H1 (cell line): ENCODE data around the gene DNMT1. TPM values are rescaled to one million over a fixed set of nuclear protein-coding genes. Genes with fewer than 3 reads are reported as not detected.

ENCODE experiments used
- CTCF ChIA-PET: fragments of 300-600 bp; sonication (Branson Sonifier 250); formaldehyde crosslinking; loops from one replicate; lab custom pipeline; 2021; ENCODE audit not compliant: partially characterized antibody; lab: Charles Lee
- POLR2A ChIA-PET: fragments of 300-600 bp; sonication (Branson Sonifier 250); formaldehyde crosslinking; loops from one replicate; lab custom pipeline; 2021; ENCODE audit warnings: inconsistent platforms; ENCODE audit not compliant: partially characterized antibody; lab: Charles Lee
- DNase-seq, 2 experiments: peaks; one replicate each; pipeline versions ENCODE4 v3.0.0 to v3.0.0-alpha.2; 2010 to 2022; ENCODE audit warnings: low spot score in 2 of 2, low read depth in 1 of 2, mixed read lengths in 1 of 2
- FAIRE-seq: peaks from 2 replicates; lab custom pipeline; 2011; peaks lifted over from hg19 to GRCh38; lab: Jason Lieb, UNC
- H2AFZ ChIP-seq: 2 replicates; pipeline ENCODE4 v1.8.1; 2012; ENCODE audit warnings: low read length, inconsistent platforms
- H2AK5ac ChIP-seq: 2 replicates; pipeline ENCODE4 v1.6.1; 2013; ENCODE audit warnings: low read depth, low read length
- H2BK120ac ChIP-seq: replicated peaks from 2 replicates; pipeline ENCODE3; 2013; ENCODE audit warnings: low read depth, low read length, inconsistent platforms
- H2BK12ac ChIP-seq: 2 replicates; pipeline ENCODE4 v1.6.1; 2013; ENCODE audit warnings: low read depth, low read length
- H2BK15ac ChIP-seq: 2 replicates; pipeline ENCODE4 v1.6.1; 2013; ENCODE audit warnings: low read length
- H2BK20ac ChIP-seq: 2 replicates; pipeline ENCODE4 v1.6.1; 2013; ENCODE audit warnings: low read length
- H2BK5ac ChIP-seq: 2 replicates; pipeline ENCODE4 v1.6.1; 2013; ENCODE audit warnings: low read depth, low read length
- H3K14ac ChIP-seq: 2 replicates; pipeline ENCODE4 v1.6.1; 2013; ENCODE audit warnings: inconsistent platforms; ENCODE audit not compliant: insufficient read length
- H3K18ac ChIP-seq: 2 replicates; pipeline ENCODE4 v1.6.1; 2013; ENCODE audit warnings: low read length; ENCODE audit errors: extremely low read depth
- H3K23ac ChIP-seq: 2 replicates; pipeline ENCODE4 v1.6.1; 2013; ENCODE audit warnings: inconsistent platforms; ENCODE audit not compliant: insufficient read length
- H3K23me2 ChIP-seq: 2 replicates; pipeline ENCODE4 v1.6.1; 2013; ENCODE audit warnings: low read depth, low read length
- H3K27ac ChIP-seq: 2 replicates; pipeline ENCODE4 v1.6.1; 2011; ENCODE audit warnings: low read depth, low read length, inconsistent platforms
- H3K27me3 ChIP-seq, 4 experiments: replicated peaks in 1 of 4; 1 replicate in 1 of 4; 2 replicates in 3 of 4; pipeline versions ENCODE4 v1.6.1 to v1.8.1; 2011 to 2013; ENCODE audit warnings: low read length in 3 of 4, mild to moderate bottlenecking in 3 of 4, inconsistent platforms in 2 of 4, mixed read lengths in 2 of 4, moderate library complexity in 1 of 4; ENCODE audit not compliant: control insufficient read depth in 3 of 4, insufficient read depth in 3 of 4; ENCODE audit errors: extremely low read depth in 1 of 4
- H3K36me3 ChIP-seq, 4 experiments: 2 replicates each; pipeline versions ENCODE4 v1.6.1 to v1.8.1; 2011 to 2013; ENCODE audit warnings: mild to moderate bottlenecking in 4 of 4, low read length in 3 of 4, moderate library complexity in 2 of 4, control low read depth in 1 of 4, inconsistent platforms in 1 of 4; ENCODE audit not compliant: insufficient read depth in 4 of 4, control insufficient read depth in 2 of 4
- H3K4ac ChIP-seq: replicated peaks from 2 replicates; pipeline ENCODE3; 2013; ENCODE audit warnings: low read length, low read depth, mixed read lengths, inconsistent platforms; ENCODE audit not compliant: insufficient read length
- H3K4me1 ChIP-seq, 4 experiments: replicated peaks in 1 of 4; 1 replicate in 1 of 4; 2 replicates in 3 of 4; pipeline versions ENCODE4 v1.6.1 to v1.8.1; 2011 to 2013; ENCODE audit warnings: low read length in 3 of 4, inconsistent platforms in 2 of 4, mixed read lengths in 1 of 4; ENCODE audit not compliant: insufficient read depth in 4 of 4, control insufficient read depth in 3 of 4
- H3K4me2 ChIP-seq, 2 experiments: 2 replicates each; pipeline versions ENCODE4 v1.6.1 to v1.8.1; 2011 to 2013; ENCODE audit warnings: low read depth in 2 of 2, low read length in 2 of 2, control low read depth in 1 of 2, inconsistent platforms in 1 of 2, mild to moderate bottlenecking in 1 of 2; ENCODE audit not compliant: insufficient read depth in 1 of 2
- H3K4me3 ChIP-seq, 4 experiments: fragments of 200-600, 300-600 bp in 1 of 4; sonication (generic), shearing (Covaris generic), sonication (Bioruptor Twin) in 1 of 4; 2 replicates each; pipeline versions ENCODE4 v1.5.1 to v1.8.1; 2011 to 2016; ENCODE audit warnings: low read length in 4 of 4, low read depth in 3 of 4, control low read depth in 2 of 4, inconsistent platforms in 2 of 4, mild to moderate bottlenecking in 2 of 4, mixed read lengths in 1 of 4, moderate library complexity in 1 of 4; ENCODE audit not compliant: insufficient read depth in 2 of 4; ENCODE audit errors: extremely low read depth in 1 of 4
- H3K56ac ChIP-seq: replicated peaks from 2 replicates; pipeline ENCODE3; 2013; ENCODE audit warnings: low read depth, mild to moderate bottlenecking, mixed read lengths, low read length, inconsistent platforms; ENCODE audit not compliant: insufficient read length
- H3K79me1 ChIP-seq: 2 replicates; pipeline ENCODE4 v1.6.1; 2013; ENCODE audit warnings: low read depth, low read length, control low read depth
- H3K79me2 ChIP-seq, 2 experiments: 2 replicates each; pipeline versions ENCODE4 v1.6.1 to v1.8.1; 2012 to 2013; ENCODE audit warnings: low read length in 2 of 2, mild to moderate bottlenecking in 2 of 2, inconsistent platforms in 1 of 2; ENCODE audit not compliant: insufficient read depth in 2 of 2, control insufficient read depth in 1 of 2
- H3K9ac ChIP-seq, 4 experiments: replicated peaks in 1 of 4; 1 replicate in 1 of 4; 2 replicates in 3 of 4; pipeline versions ENCODE4 v1.6.1 to v1.8.1; 2011 to 2013; ENCODE audit warnings: low read depth in 3 of 4, low read length in 3 of 4, control low read depth in 2 of 4, mild to moderate bottlenecking in 2 of 4, moderate library complexity in 2 of 4, inconsistent platforms in 1 of 4; ENCODE audit errors: extremely low read depth in 1 of 4
- H3K9me3 ChIP-seq, 2 experiments: 2 replicates each; pipeline versions ENCODE4 v1.6.1 to v1.8.1; 2012 to 2013; ENCODE audit warnings: mild to moderate bottlenecking in 2 of 2, moderate library complexity in 2 of 2, control low read depth in 1 of 2, inconsistent platforms in 1 of 2, low read depth in 1 of 2, low read length in 1 of 2, mixed read lengths in 1 of 2; ENCODE audit not compliant: insufficient read depth in 2 of 2
- H4K20me1 ChIP-seq, 2 experiments: replicated peaks in 1 of 2; 2 replicates each; pipeline versions ENCODE3 to v1.8.1; 2011 to 2013; ENCODE audit warnings: inconsistent platforms in 2 of 2, low read length in 2 of 2, mild to moderate bottlenecking in 1 of 2; ENCODE audit not compliant: insufficient read depth in 2 of 2, control insufficient read depth in 1 of 2
- H4K5ac ChIP-seq: 2 replicates; pipeline ENCODE4 v1.6.1; 2013; ENCODE audit warnings: low read length, low read depth, mixed read lengths, inconsistent platforms; ENCODE audit not compliant: insufficient read length
- H4K8ac ChIP-seq: 2 replicates; pipeline ENCODE4 v1.8.0; 2013; ENCODE audit warnings: mild to moderate bottlenecking, moderate library complexity, low read length, inconsistent platforms; ENCODE audit not compliant: insufficient read depth; ENCODE audit errors: extremely low read depth
- H4K91ac ChIP-seq: replicated peaks from 2 replicates; pipeline ENCODE3; 2013; ENCODE audit warnings: low read length, mixed read lengths, inconsistent platforms; ENCODE audit not compliant: insufficient read length
- JUN ChIP-seq: IDR thresholded peaks from 2 replicates; pipeline ENCODE4 v1.6.1; 2011; ENCODE audit warnings: low read depth, mild to moderate bottlenecking, improper control_type of control experiment, low read length
- POLR2AphosphoS5 ChIP-seq: IDR thresholded peaks from 2 replicates; pipeline ENCODE4 v1.6.1; 2011; ENCODE audit warnings: low read depth, low read length
- SUZ12 ChIP-seq: fragments of 200-600 bp; sonication (generic); IDR thresholded peaks from 2 replicates; pipeline ENCODE4 v1.6.1; 2012; ENCODE audit warnings: mild to moderate bottlenecking, inconsistent platforms, low read length, moderate library complexity, mixed read lengths
- whole genome bisulfite sequencing, 2 experiments: shearing (Covaris generic) in 1 of 2; methylation state at CpG; one replicate each; pipeline versions ENCODE4 v1.1.6 to v1.1.7; 2013 to 2015; ENCODE audit warnings: low lambda C conversion rate in 2 of 2, mixed read lengths in 2 of 2, inconsistent platforms in 1 of 2, low coverage in 1 of 2, missing lambda C conversion rate in 1 of 2; ENCODE audit not compliant: insufficient replicate concordance in 2 of 2, insufficient coverage in 1 of 2, insufficient read length in 1 of 2; ENCODE audit errors: extremely low coverage in 1 of 2, missing lambda C conversion rate in 1 of 2; 5-methylcytosine and 5-hydroxymethylcytosine counted together
- polyA plus RNA-seq, 7 experiments: library from polyadenylated mRNA; depleted of rRNA in 3 of 7; stranded (reverse) in 5 of 7; unstranded in 2 of 7; fragments of >200 nt in 5 of 7; fragments of 200-250 nt in 2 of 7; gene quantifications; 1 replicate in 5 of 7; 2 replicates in 1 of 7; 4 replicates in 1 of 7; pipeline versions ENCODE4 v1.2.1 to v1.2.3, GENCODE V29; 2011 to 2013; ENCODE audit warnings: missing spikeins in 2 of 7, mixed read lengths in 2 of 7
- total RNA-seq: library from RNA; stranded (reverse); fragmentation: NEBNext Ultra II Directional; extraction: Animal tissue kit (Norgen Biotek cat#: 25700); gene quantifications from 2 replicates; pipeline ENCODE4 v1.2.1, GENCODE V29; 2021

The DNMT1 gene
- total and polyA plus RNA-seq, 2 of the 8 experiments (the other 6 are each of a cell fraction or from before 2014, with no cell fraction given), result 101 to 210 TPM

DNA sequence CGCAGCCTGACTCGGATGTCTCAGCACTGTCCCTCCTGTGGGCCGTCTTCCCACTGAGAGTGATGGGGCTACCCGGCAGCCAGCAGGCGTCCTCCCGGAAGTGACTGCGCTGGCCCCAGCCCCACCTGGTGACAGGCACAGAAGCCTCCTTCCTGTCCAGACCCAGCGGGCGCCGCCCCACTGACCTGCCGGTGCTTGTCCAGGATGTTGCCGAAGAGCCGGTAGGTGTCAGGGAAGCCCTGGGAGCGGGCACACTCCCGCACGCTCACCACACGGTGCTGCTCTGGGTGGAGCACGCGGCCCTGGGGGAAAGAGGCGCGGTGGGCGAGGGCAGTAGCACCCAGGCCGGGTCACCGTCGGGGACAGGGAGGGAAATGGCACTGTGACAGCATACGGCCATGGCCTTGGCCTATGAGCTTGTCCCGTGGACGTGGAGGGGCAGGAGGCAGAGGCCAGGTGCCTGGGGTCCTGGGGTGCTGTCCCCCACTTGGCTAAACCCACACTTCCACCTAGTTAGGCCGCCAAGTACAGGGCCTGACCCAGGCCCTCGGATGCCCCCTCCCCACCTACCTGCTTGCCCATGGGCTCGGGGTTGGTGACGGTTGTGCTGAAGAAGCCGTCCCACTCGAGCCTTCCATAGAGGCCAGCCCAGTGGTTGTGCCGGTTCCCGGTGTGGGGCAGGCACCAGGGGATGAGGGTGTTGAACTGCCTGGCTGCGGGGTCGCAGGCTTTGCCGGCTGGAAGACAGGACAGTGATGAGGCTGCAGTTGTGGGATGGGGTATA, 59.0 kb downstream of the DNMT1 start:
- no peaks in the 10 kb centered on the region for H3K27me3 ChIP-seq
- peaks cover 38 to 86% (median 67%) of the 10 kb centered on the region in 4 experiments for H3K36me3 ChIP-seq
- H2BK120ac ChIP-seq, result no peak overlapping the region
- no peak overlapping the region for H3K14ac ChIP-seq
- H3K4me2 ChIP-seq, result no peak overlapping the region
- no peak overlapping the region for H3K56ac ChIP-seq
- POLR2A ChIA-PET, result interaction anchor here (0.5 to 29.1 kb wide), 5 partner anchors 13 to 198 kb away, joined by 3 to 412 read pairs (median 3); partner anchors contain the start of genes ANGPTL6, EIF3G, P2RY11 and PPAN
- DNase-seq (no peak), FAIRE-seq (no peak)
- no peak overlapping the region for H3K4me3 ChIP-seq
- H4K20me1 ChIP-seq, result peaks cover 3 to 23% of the 10 kb centered on the region in 2 experiments
- H4K8ac ChIP-seq, result no peak overlapping the region; the same call in 1 of the 2 replicates
- H3K4me1 ChIP-seq, result no peaks in the 10 kb centered on the region
- no peak for TF ChIP-seq SUZ12
- TF ChIP-seq JUN, result no peak
- TF ChIP-seq POLR2AphosphoS5, result peak; percentile 16; the same call in 1 of the 2 replicates
- H4K91ac ChIP-seq, result no peak overlapping the region
- no peak overlapping the region for H2BK20ac ChIP-seq
- H2BK15ac ChIP-seq, result no peak overlapping the region
- no peaks in the 10 kb centered on the region for H3K9me3 ChIP-seq
- H3K4ac ChIP-seq, result no peak overlapping the region
- H3K9ac ChIP-seq, result no peak overlapping the region
- WGBS, 2 experiments, result 95% methylated on average over 35 of the region's 39 CpGs; no CpG with 5 or more reads in 1 of the 2 experiments
- CTCF ChIA-PET, result interaction anchor here (1.2 kb wide), 1 partner anchor 114 kb away, joined by 3 read pairs; no protein-coding TSS in a partner anchor
- no peaks in the 10 kb centered on the region for H3K79me2 ChIP-seq
- no peak overlapping the region for H2BK12ac ChIP-seq
- H3K27ac ChIP-seq, result no peak overlapping the region
- H3K79me1 ChIP-seq, result no peaks in the 10 kb centered on the region
- no peak overlapping the region for H3K23ac ChIP-seq
- no peaks in the 10 kb centered on the region for H3K23me2 ChIP-seq
- no peak overlapping the region for H2AFZ ChIP-seq
- no peak overlapping the region for H2AK5ac ChIP-seq
- no peak overlapping the region for H3K18ac ChIP-seq
- no peak overlapping the region for H4K5ac ChIP-seq
- H2BK5ac ChIP-seq, result no peak overlapping the region
